ENCODE results near the gene DHRSX. TPM values are rescaled to one million over a fixed set of nuclear protein-coding genes. Genes with fewer than 3 reads are reported as not detected.

The DHRSX gene
- total and polyA plus RNA-seq, 12 donors, result 6.4 to 68.6 (median 27.7) TPM

DNA sequence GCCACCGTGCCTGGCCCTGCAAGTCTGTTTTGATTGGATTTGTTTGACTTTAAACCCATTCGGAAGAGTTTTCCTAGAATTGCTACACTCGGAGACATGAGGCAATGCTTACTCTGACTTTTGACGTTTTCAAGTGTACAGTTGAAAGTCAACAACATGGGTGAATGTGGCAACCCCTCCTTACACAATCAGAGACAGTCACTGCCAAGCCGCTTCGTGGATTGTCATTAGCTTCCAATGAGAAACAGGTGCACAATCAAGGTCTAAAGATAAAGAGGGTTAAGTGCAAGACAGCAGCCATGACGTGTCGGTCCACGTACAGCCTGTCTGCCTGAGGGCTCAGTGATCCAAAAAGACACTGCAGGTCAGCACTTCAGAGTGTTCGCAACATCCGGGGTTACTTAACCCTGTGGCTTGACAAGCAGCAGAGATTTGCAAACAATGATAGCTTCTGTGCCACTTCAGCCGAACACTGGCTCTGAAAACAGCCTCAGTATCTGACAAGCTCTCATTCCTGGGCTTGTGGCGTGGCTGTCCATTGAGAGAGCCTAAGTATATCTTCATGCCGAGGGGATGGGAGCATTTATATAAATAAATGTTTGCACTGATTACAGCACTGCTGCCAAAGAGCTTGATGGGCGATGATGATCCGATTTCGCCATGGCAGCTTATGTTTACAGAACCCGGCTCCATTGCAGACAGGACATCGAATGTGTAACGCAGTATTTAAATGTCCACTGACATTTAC is 180.0 kb downstream of the DHRSX start:
- peak overlapping the region in 3 of 5 donors; percentile 35 to 66 (median 37) for H3K27ac ChIP-seq
- no peak for TF ChIP-seq POLR2A (IDR thresholded peaks at IDR 0.05)
- TF ChIP-seq, protein P1, sequence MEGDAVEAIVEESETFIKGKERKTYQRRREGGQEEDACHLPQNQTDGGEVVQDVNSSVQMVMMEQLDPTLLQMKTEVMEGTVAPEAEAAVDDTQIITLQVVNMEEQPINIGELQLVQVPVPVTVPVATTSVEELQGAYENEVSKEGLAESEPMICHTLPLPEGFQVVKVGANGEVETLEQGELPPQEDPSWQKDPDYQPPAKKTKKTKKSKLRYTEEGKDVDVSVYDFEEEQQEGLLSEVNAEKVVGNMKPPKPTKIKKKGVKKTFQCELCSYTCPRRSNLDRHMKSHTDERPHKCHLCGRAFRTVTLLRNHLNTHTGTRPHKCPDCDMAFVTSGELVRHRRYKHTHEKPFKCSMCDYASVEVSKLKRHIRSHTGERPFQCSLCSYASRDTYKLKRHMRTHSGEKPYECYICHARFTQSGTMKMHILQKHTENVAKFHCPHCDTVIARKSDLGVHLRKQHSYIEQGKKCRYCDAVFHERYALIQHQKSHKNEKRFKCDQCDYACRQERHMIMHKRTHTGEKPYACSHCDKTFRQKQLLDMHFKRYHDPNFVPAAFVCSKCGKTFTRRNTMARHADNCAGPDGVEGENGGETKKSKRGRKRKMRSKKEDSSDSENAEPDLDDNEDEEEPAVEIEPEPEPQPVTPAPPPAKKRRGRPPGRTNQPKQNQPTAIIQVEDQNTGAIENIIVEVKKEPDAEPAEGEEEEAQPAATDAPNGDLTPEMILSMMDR (IDR thresholded peaks at IDR 0.05), result no peak
- WGBS, 4 donors, result 66 to 75% (median 70%) methylated on average over 20 of the region's 20 CpGs
- intact Hi-C loops (cut with DNase I), result no loop called here
- H3K36me3 ChIP-seq (replicated peaks in 1 of 2), result no peaks in the 10 kb centered on the region
- DNase-seq, result peak in 6 of 7 donors; percentile 31 to 92 (median 66)
- H3K9me3 ChIP-seq (replicated peaks in 1 of 3), result no peaks in the 10 kb centered on the region
- no peak overlapping the region for H3K4me3 ChIP-seq
- H3K27me3 ChIP-seq, result no peaks in the 10 kb centered on the region
- H3K4me1 ChIP-seq (replicated peaks in 1 of 2), result no peaks in the 10 kb centered on the region

DNA sequence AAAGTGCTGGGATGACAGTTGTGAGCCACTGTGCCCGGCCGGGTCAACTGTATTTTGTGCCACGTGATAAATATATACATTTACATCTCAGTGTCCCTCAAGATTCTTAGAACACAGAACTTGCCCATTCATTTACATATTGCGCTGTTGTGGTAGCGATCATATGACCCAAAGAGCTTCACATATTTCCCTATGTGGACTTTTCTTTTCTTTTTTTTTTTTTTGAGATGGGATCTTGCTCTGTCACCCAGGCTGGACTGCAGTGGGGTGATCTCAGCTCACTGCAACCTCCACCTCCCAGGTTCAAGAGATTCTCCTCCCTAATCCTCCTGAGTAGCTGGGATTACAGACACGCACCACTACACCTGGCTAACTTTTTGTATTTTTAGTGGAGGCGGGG is 180.7 kb downstream of the DHRSX start:
- DNase-seq, result no peak
- H3K27me3 ChIP-seq, result no peaks in the 10 kb centered on the region
- peak overlapping the region in 1 of 5 donors; percentile 66 for H3K27ac ChIP-seq
- H3K9me3 ChIP-seq (replicated peaks in 1 of 3), result no peaks in the 10 kb centered on the region
- intact Hi-C loops (cut with DNase I), result no loop called here
- no peak overlapping the region for H3K4me3 ChIP-seq
- 91 to 99% (median 96%) methylated on average over 5 to 7 of the region's 7 CpGs for WGBS, 4 donors
- H3K4me1 ChIP-seq (replicated peaks in 1 of 2), result no peaks in the 10 kb centered on the region
- TF ChIP-seq, protein P1 (IDR thresholded peaks at IDR 0.05), result no peak
- TF ChIP-seq POLR2A (IDR thresholded peaks at IDR 0.05), result no peak
- H3K36me3 ChIP-seq (replicated peaks in 1 of 2), result no peaks in the 10 kb centered on the region

- no peak for DNase-seq
- Histone ChIP-seq H3K27ac (no peak overlapping the region), H3K9me3 (replicated peaks in 1 of 3) (no peaks in the 10 kb centered on the region), H3K4me1 (replicated peaks in 1 of 2) (no peaks in the 10 kb centered on the region), H3K4me3 (no peak overlapping the region), H3K36me3 (replicated peaks in 1 of 2) (no peaks in the 10 kb centered on the region), H3K27me3 (no peaks in the 10 kb centered on the region)
- intact Hi-C loops (cut with DNase I), result no loop called here
- 92 to 97% (median 95%) methylated on average over 10 of the region's 10 CpGs for WGBS, 4 donors
- TF ChIP-seq, protein P1 (IDR thresholded peaks at IDR 0.05), result no peak
- no peak for TF ChIP-seq POLR2A (IDR thresholded peaks at IDR 0.05)
Measured at GRCh38 chrX:2318371-2318770, 182.4 kb downstream of the DHRSX start.

GRCh38 chrX:2317527-2318055 is 183.2 kb downstream of the DHRSX start:
- 83 to 96% (median 95%) methylated on average over 8 of the region's 8 CpGs for WGBS, 4 donors
- H3K27me3 ChIP-seq, result no peaks in the 10 kb centered on the region
- DNase-seq, result no peak
- intact Hi-C loops (cut with DNase I), result no loop called here
- no peak overlapping the region for H3K4me3 ChIP-seq
- no peak overlapping the region for H3K27ac ChIP-seq
- H3K9me3 ChIP-seq (replicated peaks in 1 of 3), result no peaks in the 10 kb centered on the region
- H3K36me3 ChIP-seq (replicated peaks in 1 of 2), result no peaks in the 10 kb centered on the region
- TF ChIP-seq POLR2A (IDR thresholded peaks at IDR 0.05), result no peak
- TF ChIP-seq, protein P1 (IDR thresholded peaks at IDR 0.05), result no peak
- no peaks in the 10 kb centered on the region for H3K4me1 ChIP-seq (replicated peaks in 1 of 2)

All from adrenal gland (tissue), 12 donors.